Activated CD4-positive, alpha-beta T cell treated with anti-CD3 and anti-CD28 coated beads, Interleukin-10, Interleukin-2, amounts not matched to agents 100 ng/mL and 50 ng/mL, durations not matched to agents 16 hours and 8 hours (primary cell): ENCODE results near the gene S100A7A.
A peak's percentile ranks its signal among the peaks of the same experiment; 100 is the strongest.

Experiments used
- DNase-seq: peaks from one replicate; pipeline ENCODE4 v3.0.0-alpha.2; 2020

Gene S100A7A

GRCh38 chr1:153415850-153416570, at the start of gene S100A7A:
S100A7A (plus strand) TSS chr1:153416520; CDS start chr1:153418083, 1,563 bp downstream.
- DNase-seq, result no peak

- no peak for DNase-seq
Observed at GRCh38 chr1:153367090-153367489, 49.2 kb upstream of the S100A7A start.

- no peak for DNase-seq
Observed at GRCh38 chr1:153368495-153368894, 47.8 kb upstream of the S100A7A start.

- DNase-seq, result no peak
Observed at GRCh38 chr1:153370146-153370545, 46.2 kb upstream of the S100A7A start.

GRCh38 chr1:153371231-153371630, 45.1 kb upstream of the S100A7A start:
- DNase-seq, result no peak

GRCh38 chr1:153372571-153372970, 43.7 kb upstream of the S100A7A start:
- no peak for DNase-seq

- no peak for DNase-seq
Observed at GRCh38 chr1:153374071-153374470, 42.2 kb upstream of the S100A7A start.

- DNase-seq, result no peak
Observed at GRCh38 chr1:153375511-153375910, 40.8 kb upstream of the S100A7A start, which contains the start of gene S100A12. S100A12 (minus strand) TSS chr1:153375621; CDS start chr1:153374592, 1,029 bp downstream.

- no peak for DNase-seq
Observed at GRCh38 chr1:153379591-153379990, 36.7 kb upstream of the S100A7A start.

- DNase-seq, result no peak
Observed at GRCh38 chr1:153380711-153381110, 35.6 kb upstream of the S100A7A start.

GRCh38 chr1:153384958-153385580, 31.3 kb upstream of the S100A7A start:
- DNase-seq, result no peak

- DNase-seq, result peak; percentile 35
Observed at GRCh38 chr1:153386500-153386901, 29.8 kb upstream of the S100A7A start.

GRCh38 chr1:153387001-153387400, 29.3 kb upstream of the S100A7A start:
- DNase-seq, result no peak

- no peak for DNase-seq
Observed at GRCh38 chr1:153387785-153388184, 28.5 kb upstream of the S100A7A start.

GRCh38 chr1:153389401-153389800, 26.9 kb upstream of the S100A7A start:
- no peak for DNase-seq

- DNase-seq, result no peak
Observed at GRCh38 chr1:153389973-153390879, 26.1 kb upstream of the S100A7A start.

- no peak for DNase-seq
Observed at GRCh38 chr1:153390938-153391710, 25.2 kb upstream of the S100A7A start, which contains the start of gene S100A8. S100A8 (minus strand) TSS chr1:153391073; CDS start chr1:153390535, 538 bp downstream.

- no peak for DNase-seq
Observed at GRCh38 chr1:153392258-153392657, 24.1 kb upstream of the S100A7A start.

- DNase-seq, result no peak
Observed at GRCh38 chr1:153392822-153393221, 23.5 kb upstream of the S100A7A start.

- no peak for DNase-seq
Observed at GRCh38 chr1:153393926-153394325, 22.4 kb upstream of the S100A7A start.

- DNase-seq, result no peak
Observed at GRCh38 chr1:153394391-153394790, 21.9 kb upstream of the S100A7A start.

GRCh38 chr1:153395136-153395685, 21.1 kb upstream of the S100A7A start:
- no peak for DNase-seq
